HG02938 (cell line): Measurements from ENCODE around the gene SULT1C3.

Experiments used
- ATAC-seq: cut with Tn5 transposase; IDR thresholded peaks from one replicate; pipeline ENCODE4 v1.9.1; 2021; ENCODE audit warnings: mild to moderate bottlenecking, moderate library complexity; ENCODE audit not compliant: unreplicated experiment

Gene SULT1C3

DNA sequence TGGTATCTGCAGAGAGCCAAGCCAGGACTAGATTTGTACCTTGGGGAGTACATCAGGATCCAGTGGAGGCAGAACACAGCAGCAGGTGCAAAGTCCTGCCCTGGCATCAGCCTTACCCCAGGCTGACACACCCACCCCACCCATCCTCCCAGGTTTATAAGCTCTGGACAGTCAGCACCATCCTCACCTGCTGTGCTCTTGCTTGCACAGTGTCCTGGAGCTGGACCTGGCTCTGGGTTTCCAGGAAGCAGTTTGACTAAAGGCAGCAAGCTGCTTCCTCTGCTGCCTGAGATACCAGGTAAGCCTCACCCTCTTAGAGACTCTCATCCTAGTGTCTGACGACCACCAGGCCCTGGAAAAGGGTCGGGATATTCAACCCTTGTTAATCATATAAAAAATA, at the start of gene SULT1C3:
SULT1C3 (plus strand) TSS at position 183 of the 400 bp plus-strand sequence. CDS start 7,227 bp downstream, outside the sequence.
- ATAC-seq: no peak

DNA sequence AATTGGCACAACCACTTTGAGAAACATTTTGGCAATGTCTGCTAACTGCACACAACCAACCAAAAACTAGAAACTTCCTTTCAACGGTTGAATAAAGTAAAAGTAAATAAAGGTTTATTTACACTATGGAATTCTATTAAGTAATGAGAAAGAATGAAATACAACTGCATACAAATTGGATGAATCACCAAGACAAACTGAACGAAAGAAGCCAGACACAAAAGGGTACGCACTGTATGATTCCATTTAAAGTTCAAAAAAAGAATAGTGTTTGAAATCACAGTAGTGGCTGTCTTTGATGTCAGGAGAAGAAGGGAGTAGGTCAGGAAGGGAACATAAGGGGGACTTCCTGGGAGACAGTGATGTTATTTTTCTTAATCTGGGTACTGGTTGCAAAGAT, 46.5 kb upstream of the SULT1C3 start:
- ATAC-seq: no peak

DNA sequence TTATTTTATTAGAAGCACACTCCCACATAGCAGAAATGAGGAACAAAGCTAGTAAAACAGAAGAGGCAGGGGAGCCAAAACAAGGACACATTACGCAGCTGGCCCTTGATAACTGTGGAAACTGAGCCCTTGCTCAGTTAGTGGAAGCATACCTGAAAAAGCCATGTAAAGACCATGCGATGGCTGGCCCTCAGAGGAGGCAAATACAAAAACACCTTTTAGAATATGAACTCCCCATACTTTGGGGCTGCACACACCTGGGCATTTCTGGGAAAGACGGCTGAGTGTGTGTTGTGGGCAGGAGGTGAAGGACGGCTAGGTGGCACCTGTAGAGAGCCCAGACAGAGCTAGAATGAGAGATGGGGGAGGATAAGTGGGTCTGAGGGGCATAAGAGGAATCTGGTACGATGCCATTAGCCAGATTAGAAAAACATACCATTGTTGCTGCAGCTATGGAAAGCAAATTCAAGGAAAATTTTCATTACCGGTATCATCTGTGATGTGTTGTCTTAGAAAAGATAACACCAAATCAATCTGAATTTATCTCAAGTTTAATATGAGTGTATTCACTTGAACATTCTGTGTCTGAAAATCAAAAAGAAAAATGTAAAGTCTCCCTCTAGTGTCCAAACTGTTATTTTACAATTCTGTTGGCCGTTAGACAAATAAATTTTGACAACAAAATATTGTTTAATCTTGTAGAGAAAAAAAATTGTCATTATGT, 45.2 kb upstream of the SULT1C3 start:
- no peak for ATAC-seq

DNA sequence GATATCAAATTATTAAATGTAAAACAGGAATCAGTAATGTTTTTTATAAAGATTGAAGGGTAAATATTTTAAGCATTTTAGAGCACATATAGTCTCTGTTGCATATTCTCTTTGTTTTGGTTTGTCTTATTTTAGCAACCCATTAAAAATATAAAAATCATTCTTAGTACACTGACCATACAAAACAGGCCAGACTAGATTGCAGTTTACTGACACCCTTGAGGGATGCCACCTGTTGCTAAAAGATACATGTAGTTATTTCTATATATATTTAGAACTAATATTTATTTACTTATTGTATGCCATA, 44.7 kb upstream of the SULT1C3 start:
- ATAC-seq: no peak

DNA sequence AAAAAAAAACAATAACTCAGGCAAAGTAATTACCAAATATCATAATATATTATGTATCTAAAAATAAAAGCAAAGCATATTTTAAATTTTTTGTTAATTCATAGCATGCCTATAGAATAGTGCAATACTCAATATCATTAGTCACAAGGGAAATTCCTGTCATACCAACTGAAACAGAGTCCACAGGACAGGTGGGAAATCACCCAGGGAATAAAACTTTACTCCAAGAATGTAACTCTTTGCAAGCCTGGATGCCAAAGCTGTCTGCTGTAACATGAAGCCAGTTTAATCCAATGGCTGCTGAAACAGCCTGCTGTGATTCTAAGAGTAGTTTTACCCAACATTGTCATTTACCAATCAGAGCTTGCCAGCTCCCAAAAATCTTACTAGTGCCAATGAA, 40.0 kb upstream of the SULT1C3 start:
- no peak for ATAC-seq

DNA sequence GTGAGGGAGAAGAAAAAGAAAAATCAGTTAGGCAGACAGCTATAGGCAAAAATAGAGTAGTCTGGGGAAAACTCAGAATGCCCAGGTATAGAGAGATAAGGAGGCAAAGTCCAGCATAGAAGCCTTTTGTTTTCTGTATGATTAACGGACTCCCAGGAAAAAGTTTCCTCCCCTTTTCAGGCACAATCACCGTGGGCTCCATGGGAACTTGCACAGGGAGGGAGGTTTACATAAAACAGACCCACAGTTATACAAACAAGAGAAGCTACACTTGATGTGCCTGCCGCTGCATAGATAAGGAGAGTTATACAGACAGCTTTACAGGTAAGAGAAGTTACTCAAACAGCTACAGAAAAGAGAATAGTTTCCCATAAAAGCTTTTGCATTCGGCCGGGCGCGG, 39.2 kb upstream of the SULT1C3 start:
- no peak for ATAC-seq

DNA sequence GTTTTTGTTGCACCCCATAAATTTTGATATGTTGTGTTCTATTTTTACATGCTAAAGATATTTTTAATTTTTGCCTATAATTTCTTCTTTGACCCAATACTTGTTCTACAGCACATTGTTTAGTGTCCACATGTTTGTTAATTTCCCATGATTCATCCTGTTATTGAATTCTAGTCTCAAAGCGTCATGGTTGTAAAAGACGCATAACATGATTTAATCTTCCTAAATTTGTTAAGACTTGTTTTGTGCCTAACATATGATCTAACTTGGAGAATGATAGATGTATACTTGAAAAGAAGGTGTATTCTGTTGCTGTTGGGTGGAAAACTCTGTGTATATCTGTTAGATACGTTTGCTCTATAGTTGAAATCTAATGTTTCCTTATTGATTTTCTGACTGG, 27.1 kb upstream of the SULT1C3 start:
- ATAC-seq: no peak

DNA sequence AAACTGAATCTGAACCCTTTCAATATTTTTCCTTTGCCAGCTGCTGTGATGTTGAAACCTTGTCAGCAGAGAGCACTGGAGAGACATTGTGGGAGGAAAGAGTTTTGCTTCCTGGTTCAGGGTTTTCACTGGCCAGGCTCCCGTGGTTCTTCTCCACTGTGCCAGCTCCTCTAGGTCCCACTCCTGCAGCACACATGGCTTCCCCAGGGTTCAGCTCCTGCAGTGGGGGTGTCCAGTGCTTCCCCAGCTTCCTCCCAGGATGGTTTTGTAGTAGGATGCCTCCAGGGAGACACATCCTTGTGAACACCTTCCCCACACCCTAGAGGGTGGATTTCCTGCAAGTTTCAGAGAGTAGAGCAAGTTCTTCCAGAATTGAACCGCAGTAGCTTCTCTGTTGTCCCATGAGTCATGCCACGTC, 24.0 kb upstream of the SULT1C3 start:
- ATAC-seq: no peak

DNA sequence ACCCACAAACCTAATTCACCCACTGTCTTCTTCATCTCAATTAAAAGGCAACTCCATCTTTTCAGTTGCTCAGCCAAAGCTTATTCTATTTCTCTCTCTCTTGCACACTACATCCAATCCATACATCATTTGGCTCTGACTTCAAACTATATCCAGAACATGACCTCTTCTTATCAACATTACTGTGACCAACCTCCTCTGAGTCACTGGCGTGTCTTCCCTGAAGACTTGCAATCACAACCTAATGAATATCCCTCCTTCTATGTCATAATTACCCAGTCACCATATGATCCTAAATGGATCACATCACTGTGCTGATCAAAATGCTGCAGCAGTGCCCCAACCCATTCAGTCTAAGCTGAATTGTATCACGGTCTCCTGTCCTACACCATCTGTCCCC, 22.6 kb upstream of the SULT1C3 start:
- ATAC-seq: no peak

DNA sequence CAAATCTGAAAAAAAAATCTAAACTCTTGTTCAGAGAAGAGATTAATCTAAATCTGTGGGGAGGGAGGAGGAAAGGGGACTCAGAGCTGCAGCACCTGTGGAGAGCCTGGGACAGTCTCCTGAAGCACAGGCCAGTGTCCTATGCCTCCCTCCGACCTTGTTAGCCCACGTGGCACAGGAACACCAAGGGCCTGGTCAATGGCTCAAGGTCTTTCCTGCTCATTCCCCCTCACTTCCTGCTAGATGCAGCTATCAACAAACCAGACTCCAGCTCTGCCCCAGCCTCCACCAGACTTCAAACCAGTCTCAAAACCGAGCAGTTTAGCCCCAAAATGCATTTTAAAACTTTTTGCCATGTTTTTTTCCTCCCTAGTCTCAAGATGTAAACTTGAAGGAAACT, 20.1 kb upstream of the SULT1C3 start:
- no peak for ATAC-seq

DNA sequence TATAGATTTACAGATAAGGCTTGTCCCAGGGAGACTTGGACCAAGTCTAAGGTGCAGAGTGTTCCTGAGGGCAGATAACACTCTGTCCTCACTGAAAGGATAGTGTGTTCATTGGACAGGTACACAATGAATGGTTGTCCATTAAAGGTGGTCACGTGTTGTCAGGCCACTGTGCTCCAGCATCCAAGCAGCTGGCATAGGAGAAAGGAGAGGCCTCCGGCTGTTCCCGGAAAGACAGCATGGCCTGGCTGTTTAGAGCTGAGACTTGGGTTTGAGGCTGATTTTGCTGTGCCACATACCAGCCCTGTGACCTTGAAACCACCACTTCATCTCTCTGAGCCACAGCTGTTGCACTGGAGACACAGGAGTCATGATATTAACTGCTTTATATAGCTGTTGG, 19.6 kb upstream of the SULT1C3 start:
- ATAC-seq: no peak

DNA sequence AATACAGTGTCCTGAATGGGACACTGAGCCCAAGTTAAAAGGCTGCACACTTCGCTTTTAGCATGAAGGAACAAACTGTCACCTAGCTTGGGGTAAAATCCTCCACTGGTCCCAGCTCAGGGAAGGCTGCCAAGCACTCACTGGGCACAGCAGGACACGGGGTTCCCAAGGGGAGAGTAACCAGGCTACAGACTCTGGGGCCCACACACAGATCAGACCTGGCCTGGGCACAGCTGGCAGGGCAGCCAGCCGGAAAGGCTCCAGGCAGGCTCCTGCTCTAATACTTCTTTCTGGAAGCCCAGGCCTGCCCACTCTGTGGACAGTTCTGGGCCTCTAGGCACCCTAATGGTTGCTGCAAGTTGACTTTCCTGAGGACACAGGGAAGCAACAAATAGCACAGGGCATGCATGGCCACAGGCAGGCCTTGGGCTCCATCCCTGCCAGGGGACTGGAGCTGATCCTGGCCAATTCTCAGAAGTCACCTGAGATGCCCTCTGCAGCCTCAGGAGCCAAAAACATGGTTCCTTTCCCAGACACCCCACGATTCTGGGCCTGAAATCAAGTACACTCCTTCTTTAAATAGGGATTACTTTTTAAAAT, 18.7 kb upstream of the SULT1C3 start:
- no peak for ATAC-seq

DNA sequence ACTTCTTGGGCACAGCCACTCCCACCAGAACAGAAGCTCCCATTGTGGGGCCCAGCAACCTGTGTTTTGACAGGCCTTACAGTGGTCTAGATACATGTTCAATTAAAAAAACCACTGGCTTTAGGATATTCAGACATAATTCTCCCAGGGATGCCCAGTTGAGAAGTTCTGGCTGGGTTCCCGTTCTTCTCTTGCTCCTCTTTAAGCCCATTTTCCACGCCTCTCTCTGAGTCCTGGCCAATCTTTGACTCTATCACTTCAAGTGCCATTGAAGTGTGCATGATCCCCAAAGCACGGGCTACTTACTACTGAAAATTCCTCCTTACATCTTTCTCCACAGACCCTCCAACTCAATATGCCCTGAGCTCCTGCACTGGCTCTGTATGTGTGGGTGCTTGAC, 17.5 kb upstream of the SULT1C3 start:
- ATAC-seq: no peak

DNA sequence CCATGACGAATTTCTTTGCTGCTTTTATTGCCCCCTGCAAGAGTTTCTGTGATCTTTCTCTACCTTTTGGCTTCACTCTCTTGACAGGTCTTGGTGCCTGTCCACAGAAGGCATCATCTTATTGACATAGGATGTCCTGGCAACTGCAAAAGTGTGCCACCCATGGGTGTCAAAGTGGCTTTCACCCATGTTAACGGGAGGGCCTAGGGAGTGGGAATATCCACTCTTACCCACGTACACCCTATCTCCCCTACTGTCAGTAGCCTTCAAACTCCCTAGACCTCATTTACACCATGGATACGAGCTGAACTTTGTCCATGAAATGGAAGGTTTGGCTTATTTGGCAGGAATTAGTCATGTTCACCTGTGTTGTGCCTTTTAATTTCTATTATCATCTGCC, 16.2 kb upstream of the SULT1C3 start:
- ATAC-seq: no peak

DNA sequence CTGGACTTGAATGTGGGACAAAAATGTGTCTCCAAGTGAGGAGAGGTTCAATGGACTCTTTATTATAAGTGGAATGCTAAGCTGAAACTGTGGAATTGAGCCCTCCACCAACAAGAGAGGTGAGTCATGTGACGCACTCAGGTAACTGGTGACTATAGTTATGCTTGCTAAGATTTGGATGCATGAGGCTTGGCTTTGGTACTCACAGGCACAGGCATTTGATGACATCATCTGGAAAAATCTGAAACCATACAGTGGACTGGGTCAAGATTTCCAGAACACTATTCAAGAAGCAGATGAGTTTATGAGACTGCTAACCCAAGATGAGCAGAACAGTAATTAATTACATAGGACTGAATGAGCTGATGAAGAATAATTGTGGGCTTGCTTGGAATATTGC, 15.7 kb upstream of the SULT1C3 start:
- no peak for ATAC-seq

DNA sequence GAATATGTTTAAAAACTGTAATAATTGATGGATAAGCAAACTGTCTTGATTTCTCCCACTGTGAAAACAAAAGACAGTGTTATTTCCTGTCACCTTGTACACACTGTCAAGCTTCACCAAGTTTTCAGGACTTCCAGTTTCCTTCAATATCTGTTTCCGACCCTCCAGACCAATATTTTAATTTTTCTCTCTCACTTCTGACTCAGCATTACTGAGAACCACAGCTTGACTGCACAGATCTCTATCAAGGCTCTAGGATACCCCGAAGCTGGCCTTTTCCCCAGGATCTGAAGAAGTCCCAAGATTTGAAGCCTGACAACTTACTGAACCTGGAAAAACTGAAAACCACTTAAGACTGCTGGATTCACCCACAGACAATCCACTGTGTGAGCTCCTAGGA, 13.2 kb upstream of the SULT1C3 start:
- no peak for ATAC-seq

DNA sequence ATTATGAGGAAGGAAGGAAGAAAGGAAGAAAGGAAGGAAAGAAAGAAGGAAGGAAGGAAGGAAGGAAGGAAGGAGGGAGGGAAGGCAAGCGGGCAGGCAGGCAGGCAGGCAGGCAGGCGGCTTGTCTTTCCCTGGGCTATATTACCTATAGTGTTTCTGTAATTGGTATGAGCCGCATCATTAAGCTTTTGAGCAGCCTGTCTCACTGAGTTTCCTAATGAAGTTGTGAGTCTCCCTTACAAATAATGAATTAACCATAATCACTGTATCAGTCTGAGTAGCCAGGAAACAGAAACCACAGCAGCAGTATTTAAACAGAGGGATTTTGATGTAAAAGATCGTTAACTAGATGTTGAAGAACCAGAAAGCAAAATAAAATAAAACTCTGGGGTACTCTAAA, 11.8 kb upstream of the SULT1C3 start:
- ATAC-seq: no peak

DNA sequence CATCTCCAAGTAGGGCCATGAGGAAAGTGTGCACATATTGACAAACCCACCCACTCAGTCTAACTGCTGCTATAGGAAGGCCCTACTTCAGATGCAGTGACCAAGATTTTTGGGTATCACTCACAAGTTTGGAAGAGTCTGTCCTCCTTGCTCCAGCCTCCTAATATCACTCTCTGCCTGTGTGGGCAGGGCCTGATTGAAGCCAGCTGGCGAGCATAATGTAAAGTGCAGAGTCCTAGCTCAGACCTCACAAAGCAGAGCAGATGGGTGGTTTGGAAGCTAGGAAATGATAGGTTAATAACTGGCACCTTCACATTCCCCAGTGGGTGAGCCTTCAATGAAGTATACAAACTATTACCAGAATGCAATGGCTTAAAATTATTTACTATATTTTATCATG, 11.2 kb upstream of the SULT1C3 start:
- ATAC-seq: no peak

DNA sequence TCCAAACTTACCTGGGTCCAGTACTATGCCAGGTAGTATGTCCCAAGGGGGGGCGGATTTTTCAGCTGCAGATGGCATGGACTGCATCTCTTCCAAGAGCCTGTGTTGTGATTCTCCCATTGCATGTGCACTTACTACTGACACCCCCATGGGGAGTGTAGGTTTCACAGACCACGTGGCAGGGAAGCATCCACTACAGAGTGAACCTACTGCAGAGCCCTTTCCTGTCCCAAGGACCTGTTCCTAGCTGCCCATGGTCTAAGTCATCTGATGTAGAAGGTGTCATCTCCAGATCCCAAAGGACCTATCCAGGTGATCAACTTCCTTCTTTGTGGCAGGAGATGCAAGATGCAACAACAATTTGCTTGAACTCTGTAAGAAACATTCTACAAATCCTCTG, 9.9 kb upstream of the SULT1C3 start:
- ATAC-seq: no peak

DNA sequence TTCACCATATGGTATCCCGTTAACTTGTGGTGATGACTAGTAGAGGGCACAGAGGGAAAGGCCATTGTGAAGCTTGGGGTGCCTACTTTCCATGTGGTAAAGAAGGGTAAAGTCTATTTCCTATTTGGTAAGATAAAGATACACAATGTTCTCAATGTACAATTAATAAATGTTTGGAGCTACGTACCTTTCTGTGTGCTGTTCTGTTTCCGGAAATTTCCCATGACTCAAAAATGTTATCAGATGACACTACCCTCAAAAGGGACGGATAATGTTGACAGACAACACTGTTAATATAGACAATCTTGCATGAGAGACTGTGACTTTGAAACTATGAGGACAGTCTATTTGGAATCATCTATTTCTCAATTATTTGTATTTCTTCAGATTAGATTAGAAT, 4.2 kb upstream of the SULT1C3 start:
- ATAC-seq: no peak

DNA sequence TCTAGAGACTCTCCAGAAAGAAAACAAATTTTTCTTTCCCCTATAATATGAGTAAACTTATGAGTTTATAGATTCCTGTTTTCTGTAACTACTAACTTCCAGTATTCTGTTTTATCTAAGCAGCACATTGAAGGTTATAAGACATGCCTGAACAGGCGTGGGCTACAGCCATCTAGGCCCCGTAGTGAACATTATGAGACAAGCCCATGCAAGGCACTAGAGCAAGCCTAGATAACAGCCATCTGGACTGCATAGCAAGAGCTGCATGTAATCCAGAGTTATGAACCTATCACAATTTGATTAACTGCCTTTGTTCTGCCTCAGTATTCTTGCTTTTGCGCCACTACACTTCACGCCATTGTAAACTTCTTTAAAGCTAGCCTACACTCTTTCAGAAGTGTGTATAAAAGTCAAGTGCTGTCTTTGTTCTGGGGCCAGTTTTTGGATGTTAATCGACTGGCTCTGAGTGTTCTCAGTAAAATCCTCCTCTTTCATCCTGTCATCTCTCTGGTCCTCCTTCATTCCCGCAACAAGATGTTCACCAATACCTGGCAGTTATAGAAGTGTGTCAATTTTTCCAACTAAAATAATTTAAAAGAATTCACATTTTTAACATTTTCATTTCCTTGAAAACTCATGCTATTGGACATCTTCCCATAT, 3.0 kb upstream of the SULT1C3 start:
- ATAC-seq: no peak

DNA sequence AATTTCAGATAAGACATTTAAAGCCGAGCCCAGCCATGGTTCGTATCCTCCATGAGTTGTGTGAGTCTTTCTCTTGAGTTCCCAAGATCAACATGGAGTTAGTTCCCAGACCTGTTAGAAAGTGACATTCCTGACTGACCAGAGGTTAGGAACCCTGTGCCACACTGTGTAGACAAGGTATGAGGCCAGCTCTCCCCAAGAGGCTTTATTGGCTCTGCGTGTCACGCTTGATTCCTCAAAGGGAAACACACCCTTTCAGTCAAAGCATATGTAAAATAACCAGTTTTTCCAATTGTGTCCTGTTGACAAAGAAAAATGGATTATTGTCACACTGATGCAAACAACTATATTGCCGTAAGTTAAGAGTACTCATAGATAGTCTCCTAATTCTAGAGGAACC, 1.2 kb downstream of the SULT1C3 start:
- no peak for ATAC-seq

DNA sequence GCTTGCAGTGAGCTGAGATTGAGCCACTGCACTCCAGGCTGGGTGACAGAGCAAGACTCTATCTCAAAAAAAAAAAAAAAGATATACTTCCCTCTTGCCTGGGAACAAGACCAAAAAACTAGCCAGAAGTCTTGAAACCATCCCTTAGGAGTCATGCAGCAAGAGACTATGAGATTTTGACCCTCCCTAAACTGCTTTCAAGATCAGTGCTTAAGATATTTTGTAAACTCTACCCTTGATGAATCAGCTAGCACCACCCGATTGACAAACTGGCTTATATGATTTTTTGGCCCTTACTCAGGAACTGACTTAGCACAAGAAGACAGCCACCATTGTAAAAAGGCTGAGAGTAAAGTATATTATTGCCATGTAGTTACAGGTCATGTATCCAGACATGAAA, 3.8 kb downstream of the SULT1C3 start:
- ATAC-seq: no peak
